Activated naive CD8-positive, alpha-beta T cell treated with anti-CD3 and anti-CD28 coated beads, Interleukin-2, amount 50 U/mL, for 16 hours (primary cell): Measurements from ENCODE around the gene ERMARD.

Experiments used
- DNase-seq: peaks from one replicate; pipeline ENCODE4 v3.0.0-alpha.2; 2020; ENCODE audit warnings: low read depth, low spot score

ERMARD gene

DNA sequence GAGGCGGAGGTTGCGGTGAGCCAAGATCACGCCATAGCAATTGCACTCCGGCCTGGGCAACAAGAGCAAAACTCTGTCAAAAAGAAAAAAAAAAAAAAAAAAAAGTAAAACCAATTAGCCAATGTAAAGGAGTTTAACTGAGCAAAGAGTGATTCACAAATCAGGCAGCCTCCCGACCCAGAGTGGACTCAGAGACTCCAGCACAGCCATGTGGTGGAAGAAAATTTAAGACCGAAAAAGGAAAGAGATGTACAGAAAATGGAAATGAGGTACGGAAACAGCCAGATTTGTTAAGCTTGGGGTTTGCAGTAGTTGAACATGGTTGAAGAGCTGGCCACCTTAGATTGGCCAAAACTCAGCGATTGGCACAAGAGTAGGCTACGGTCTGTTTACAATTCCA, 51.4 kb downstream of the ERMARD start:
- DNase-seq, result no peak

DNA sequence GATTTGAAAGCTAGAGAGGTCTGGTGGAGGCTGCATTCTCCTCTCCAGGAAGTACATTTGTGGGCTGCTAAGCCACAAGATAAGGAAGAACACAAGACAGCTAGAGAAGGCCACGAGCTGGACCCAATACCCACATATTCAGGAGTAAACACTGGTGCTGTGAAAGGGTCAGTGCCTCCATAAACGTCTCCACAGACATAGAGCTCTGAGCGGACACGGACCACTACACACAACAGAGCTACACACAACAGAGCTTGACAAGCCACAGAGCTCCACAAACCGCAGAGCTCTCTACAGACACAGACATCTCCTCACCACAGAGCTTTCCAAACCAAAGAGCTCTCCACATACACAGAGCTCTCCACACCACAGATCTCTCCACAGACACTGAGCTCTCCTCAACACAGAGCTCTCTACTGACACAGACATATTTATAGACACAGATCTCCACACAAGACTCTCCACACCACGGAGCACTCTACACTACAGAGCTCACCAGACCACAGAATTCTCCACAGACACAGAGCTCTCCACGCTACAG, 51.9 kb downstream of the ERMARD start:
- no peak for DNase-seq

DNA sequence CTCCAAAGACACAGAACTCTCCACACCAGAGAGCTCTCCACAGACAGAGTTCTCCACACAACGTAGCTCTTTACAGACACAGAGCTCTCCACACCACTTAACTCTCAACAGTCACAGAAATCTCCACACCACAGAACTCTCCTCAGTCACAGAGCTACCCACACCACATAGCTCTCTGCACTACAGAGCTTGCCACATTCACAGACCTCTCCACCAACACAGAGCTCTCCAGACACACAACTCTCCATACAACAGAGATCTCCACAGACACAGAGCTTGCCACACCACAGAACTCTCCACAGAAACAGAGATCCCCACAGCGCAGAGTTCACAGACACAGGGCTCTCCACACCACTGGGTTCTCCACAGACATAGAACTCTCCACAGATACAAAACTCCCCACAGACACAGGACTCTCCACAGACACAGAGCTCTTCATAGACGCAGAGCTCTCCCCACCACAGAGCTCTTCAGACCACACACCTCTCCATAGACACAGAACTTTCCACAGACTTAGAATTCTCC, 52.5 kb downstream of the ERMARD start:
- DNase-seq, result no peak

DNA sequence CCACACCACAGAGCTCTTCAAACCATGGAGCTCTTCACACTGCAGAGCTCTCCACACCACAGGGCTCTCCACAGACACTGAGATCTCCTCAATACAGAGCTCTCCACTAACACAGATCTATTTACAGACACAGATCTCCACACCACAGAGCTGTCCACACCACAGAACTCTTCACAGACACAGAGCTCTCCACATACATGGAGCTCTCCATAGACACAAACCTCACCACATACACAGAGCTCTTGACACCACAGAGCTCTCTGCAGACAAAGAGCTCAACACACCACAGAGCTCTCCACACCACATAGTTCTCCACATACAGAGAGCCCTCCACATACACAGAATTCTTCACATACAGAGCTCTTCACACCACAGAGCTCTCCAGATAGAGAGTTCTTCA, 53.0 kb downstream of the ERMARD start:
- no peak for DNase-seq

DNA sequence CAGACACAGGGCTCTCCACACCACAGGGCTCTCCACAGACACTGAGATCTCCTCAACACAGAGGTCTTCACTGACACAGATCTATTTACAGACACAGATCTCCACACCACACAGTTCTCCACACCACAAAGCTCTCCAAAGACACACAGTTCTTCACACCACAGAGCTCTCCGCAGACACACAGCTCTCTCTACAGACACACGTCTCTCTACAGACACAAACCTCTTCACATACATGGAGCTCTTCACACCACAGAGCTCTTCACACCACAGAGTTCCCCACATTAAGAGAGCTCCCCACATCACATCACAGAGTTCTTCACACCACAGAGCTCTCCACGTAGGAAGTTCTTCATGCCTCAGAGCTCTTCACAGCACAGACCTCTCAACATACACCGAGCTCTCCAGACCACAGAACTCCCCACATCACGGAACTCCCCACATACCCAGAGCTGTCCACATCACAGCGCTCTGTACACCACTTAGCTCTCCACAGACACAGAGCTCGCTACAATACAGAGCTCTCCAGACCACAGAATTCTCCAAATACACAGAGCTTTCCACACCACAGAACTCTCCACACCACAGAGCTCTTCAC, 53.9 kb downstream of the ERMARD start:
- no peak for DNase-seq

DNA sequence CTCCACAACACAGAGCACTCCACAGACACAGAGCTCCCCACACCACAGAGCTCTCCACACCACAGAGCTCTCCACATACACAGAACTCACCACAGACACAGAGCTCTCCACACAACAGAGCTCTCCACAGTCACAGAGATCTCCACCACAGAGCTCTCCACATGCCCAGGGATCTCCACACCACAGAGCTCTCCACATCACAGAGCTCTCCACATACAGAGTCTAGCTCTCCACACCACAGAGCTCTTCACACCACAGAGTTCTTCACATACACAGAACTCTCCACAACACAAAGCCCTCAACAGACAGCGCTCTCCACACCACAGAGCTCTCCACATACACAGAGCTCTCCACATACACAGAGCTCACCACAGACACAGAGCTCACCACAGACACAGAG, 55.3 kb downstream of the ERMARD start:
- no peak for DNase-seq

DNA sequence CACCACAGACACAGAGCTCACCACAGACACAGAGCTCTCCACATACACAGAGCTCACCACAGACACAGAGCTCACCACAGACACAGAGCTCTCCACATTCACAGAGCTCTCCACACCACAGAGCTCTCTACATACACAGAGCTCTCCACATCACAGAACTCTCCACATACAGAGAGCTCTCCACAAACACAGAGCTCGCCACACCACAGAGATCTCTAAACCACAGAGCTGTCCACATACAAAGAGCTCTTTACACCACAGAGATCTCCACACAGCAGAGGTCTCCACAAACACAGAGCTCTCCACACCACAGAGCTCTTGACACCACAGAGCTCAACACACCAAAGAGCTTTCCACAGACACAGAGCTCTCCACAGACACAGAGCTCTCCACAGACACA, 55.8 kb downstream of the ERMARD start:
- no peak for DNase-seq

DNA sequence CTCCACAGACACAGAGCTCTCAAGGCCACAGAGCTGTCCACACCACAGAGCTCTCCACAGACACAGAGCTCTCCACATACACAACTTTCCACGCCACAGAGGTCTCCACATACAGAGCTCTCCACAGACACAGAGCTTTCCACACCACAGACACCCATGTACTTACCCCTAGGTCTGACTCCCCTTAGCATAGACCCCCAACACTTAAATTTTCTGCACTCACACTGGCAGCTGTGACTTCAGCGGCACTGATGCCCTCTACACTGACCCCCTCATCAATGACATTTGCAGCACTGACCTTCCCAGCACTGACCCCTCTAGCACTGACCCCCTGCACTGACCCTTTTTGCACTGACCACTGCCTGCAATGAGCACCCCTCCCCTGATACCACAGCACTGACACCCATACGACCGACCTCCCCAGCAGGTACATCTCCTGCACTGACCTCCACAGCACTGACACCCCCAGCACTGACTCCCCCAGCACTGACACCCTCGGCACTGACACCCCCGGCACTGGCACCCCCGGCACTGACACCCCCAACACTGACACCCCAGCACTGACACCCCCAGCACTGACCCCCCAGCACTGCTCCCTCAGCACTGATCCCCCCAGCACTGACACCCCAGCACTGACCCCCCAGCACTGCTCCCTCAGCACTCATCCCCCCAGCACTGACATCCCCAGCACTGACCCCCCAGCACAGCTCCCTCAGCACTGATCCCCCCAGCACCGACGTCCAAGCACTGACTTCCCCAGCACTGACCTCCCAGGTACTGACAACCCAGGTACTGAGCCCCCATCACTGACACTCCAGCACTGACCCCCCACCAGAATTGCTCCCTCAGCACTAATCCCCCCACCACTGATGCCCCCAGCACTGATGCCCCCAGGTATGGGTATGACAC, 56.5 kb downstream of the ERMARD start:
- no peak for DNase-seq

DNA sequence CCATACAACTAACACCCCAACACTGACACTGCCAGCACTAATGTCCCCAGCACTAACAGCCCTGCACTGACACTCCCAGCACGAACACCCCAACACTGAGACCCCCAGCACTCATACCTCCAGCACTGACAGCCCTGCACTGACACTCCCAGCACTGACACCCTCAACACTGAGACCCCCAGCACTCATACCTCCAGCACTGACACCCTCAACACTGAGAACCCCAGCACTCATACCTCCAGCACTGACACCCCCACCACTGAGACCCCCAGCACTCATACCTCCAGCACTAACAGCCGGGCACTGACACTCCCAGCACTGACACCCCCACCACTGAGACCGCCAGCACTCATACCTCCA, 57.2 kb downstream of the ERMARD start:
- no peak for DNase-seq

DNA sequence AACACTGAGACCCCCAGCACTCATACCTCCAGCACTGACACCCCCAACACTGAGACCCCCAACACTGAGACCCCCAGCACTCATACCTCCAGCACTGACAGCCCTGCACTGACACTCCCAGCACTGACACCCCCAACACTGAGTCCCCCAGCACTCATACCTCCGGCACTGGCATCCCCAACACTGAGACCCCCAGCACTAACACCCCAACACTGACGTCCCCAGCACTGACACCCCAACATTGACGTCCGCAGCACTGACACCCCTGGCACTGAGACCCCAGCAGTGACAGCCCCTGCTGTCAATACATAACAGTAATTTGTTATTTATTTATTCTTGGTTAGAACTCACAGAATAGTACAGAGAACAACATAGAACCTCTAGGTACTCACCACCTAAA, 58.0 kb downstream of the ERMARD start:
- DNase-seq, result no peak

DNA sequence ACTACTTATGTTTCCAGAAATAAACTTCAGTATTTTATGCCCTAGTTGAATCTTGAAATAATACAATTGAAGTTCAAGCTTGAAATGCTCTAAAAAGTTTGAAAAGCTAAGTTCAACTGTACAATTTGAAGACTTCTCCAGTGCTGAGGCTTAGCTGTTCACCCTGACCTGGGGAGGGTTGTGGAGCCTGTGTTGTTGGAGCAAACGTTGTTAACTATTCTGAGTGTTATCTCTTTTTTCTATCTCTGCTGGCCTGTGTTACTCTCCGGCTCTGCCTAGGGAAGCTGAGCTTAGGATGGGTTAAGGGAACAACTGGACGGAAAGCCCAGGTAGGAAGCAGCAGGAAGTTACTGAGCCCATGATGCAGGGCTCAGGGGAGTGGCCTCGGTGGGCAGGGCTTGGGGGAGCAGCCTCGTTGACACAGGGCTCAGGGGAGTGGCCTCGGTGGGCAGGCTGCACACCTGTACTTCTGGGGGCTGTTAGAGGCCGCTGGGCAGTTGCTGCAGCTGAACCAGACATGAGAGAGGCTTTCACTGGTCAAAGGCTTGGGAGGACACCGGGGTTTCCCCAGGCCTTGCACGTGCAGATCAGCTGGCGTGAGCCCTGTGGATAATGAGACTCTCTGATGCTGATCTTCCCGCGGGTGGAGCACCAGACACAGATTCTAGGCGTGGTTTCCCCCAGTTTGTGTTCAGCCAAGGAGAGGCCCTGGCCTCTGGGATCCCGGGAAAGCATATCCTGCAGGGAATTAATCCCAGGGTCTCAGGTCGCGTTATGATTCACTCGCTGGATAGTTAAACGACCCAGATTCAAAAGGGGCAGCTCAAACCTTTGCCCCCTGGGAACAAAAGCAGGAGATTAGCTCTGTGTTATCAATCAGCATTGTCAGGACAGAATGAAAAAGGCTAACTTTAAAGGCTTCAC, 58.9 kb downstream of the ERMARD start:
- no peak for DNase-seq

DNA sequence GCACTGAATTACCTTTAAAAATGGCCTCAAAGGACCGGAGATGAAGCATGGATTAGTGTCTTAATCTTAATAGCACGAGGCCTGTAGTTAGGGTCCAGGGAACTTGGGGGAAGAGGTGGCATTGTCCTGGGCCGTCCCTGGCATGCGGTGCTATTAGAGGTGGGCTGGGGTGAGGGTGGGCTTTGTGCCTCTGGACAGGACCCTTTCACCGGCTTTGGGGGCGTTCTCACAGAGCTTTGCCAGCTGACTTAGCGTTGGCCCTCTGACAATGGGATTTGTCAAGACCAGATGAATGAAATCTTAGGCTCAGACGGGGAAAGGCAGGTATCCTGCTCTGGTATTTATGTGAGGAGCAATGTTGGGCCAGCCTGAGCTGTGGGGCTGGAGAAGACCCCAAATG, 59.6 kb downstream of the ERMARD start:
- no peak for DNase-seq

DNA sequence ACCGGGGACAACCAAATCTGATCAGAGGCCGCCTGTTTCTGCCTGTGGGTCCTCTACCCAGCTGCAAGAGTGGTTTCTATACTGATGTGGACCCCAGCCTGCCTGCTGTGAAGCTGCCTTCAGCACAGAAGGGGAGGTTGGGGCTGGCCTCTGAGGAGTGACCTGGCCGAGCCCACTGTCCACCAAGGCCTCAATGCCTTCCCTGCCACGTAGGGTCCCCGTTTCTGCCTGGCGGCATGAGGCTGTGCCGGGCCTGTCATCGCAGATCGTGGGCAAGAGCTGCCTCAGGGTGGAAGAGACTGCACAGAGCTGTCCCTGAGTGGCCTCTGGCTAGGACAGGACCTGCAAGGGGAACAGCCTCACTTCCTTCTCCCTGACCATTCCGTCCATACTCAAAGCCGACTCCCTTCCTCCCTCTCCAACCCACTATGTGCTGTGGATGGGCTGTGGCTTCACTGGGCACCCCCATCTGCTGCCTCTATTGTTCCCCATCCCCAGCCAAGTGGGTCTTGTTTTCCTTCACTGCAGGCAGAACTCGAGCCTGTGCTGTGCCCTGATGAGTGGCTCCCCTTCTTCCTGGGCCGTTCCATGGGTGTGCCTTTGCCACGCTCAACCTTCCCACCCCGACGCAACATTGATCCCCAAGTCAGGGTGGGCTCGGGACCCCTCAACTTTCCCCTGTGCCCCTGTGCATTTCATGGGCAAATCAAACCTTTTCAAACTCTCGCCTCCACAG, 60.3 kb downstream of the ERMARD start:
- DNase-seq, result no peak

DNA sequence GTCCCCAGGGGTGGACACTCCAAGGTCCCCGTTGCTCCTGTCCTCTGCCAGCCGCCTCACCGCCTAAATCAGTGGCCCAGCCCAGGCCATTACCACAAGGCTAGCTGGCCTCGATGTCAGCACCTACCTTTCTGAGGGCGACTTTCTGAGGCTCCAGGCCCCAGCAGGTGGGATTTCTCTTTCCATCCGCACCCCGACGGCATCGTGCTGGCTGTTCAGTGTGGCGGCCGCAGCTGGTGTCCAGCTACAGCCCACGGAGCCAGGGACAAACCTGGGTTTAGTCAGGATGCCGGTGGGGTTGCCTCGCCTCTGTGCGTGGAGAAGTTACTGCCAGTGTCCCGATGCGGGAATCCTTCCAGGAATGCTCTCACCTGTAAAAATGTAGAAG, 60.8 kb downstream of the ERMARD start:
- DNase-seq, result no peak

DNA sequence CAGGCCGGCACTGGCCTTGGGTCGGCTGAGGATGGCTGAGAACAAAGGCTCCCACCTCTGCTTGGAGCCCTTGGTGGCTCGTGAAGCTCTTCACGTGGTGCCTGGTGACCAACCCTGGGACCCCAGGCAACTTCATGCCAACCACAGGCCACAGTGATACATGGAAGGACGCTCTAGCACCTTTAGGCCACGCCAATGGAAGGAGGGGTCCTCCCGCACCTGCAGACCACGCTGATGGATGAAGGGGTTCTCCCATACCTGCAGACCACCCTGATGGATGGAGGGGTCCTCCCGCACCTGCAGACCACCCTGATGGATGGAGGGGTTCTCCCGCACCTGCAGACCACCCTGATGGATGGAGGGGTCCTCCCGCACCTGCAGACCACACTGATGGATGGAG, 62.5 kb downstream of the ERMARD start:
- no peak for DNase-seq

DNA sequence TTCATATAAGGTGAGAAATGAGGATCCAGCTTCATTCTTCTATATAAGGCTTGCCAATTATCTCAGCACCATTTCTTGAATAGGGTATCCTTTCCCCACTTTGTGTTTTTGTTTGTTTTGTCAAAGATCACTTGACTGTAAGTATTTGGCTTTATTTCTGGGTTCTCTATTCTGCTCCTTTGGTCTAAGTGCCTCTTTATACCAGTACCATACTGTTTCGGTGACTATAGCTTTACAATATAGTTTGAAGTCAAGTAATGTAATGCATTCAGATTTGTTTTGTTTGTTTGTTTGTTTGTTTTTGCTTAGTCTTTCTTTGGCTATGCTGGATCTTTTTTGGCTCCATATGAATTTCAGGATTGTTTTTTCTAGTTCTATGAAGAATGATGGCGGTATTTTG, 64.6 kb downstream of the ERMARD start:
- no peak for DNase-seq

DNA sequence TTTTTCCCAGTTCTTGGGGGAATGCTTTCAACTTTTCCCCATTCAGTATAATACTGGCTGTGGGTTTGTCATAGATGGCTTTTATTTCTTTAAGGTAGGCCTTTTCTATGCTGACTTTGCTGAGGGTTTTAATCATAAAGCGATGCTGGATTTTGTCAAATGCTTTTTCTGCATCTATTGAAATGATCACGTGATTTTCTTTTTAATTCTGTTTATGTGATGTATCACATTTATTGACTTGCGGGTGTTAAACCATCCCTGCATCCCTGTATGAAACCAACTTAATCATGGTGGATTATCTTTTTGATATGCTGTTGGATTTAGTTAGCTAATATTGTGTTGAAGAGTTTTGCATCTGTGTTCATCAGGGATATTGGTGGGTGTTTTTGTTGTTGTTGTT, 65.6 kb downstream of the ERMARD start:
- DNase-seq, result no peak

DNA sequence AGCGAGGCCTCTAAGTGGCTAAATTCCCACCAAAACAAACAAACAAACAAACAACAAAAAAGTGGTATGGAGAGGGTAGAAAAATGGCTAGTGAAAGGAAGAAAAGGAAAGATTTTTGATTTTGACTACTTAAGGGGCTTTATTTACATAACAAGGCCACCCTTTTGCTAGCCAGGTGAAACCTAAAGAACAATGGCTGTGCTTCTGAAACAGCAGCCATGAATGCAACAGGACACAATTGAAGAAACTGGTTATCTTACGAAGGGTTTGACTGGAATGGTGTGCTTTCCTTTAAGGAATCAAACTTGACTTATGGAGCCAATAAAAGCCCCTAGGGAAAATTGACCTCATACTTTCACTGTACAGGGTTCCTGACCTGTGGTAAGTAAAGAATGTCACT, 68.9 kb downstream of the ERMARD start:
- DNase-seq, result no peak

DNA sequence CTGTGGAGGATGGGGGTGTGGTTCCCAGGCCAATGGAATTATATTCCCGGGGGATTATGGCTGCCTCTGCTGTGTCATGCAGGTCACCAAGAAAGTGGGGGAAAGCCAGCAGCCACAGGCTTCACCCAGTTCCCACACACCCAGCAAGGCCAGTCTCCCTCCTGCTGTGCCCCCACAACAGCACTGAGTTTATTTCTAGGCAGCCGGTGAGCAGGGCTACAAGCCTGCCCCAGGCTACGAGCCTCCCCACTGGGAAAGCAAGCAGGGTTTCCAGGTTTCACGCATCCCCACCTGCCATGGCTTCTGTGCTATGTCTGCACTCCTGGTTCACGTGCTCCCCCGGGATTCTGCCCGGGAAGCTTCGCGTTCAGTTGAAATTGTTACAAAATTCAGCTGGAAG, 72.6 kb downstream of the ERMARD start:
- no peak for DNase-seq

DNA sequence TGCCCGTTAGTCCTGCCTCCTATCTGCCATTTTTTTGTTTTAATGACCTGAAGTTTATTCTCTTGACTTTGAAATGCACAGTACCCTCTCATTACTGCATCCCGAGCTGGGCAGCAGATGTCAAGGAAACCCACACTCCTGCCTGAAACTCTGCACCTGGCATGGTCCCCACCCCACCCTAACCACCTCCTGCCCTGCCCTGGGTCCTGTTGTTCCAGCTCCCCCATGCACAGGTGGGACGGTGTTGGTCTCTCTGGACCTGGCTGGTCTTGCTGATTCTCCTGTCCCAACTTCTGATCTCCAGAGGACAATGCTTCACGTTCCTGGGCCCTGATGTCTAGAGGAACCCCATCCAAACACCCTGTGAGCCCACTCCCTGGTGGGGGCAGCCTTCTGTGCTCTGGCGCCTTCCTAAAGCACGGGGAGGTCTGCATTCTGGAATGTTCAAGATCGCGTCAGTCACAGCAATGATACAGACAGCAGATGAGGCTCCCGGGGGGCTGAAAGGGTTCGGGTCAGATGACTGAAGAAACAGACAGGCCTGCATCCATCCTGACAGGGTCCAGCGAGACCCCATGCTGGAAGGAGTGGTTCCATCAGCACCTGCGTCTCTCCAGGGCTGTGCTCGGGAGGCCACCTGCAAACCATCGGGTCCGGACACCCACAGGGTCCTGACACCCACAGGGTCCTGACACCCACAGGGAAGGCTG, 73.6 kb downstream of the ERMARD start:
- DNase-seq, result no peak
